ENCODE results near the gene DOP1B. TPM values are rescaled to one million over a fixed set of nuclear protein-coding genes. Genes with fewer than 3 reads are reported as not detected.
"Not testable (repeated sequence)": the region's sequence is repeated elsewhere in the genome, so short reads cannot be mapped to it uniquely, and the experiment has no call there.

The DOP1B gene
- total and polyA plus RNA-seq, 7 experiments from 2014 or later: 3.8 to 34.0 (median 13.1) TPM

GRCh38 chr21:36144233-36144632, 12.4 kb upstream of the DOP1B start:
- ATAC-seq; H3K36me3 ChIP-seq (ENCODE audit: control insufficient read depth in 2 of 3, insufficient read depth in 3 of 3, low read length in 3 of 3); intact Hi-C loops (cut with micrococcal nuclease); H3K27me3 ChIP-seq (ENCODE audit: control insufficient read depth in 2 of 2, insufficient read depth in 2 of 2, low read length in 2 of 2); H3K27ac ChIP-seq (ENCODE audit: low read depth, low read length); H3K9me3 Mint-ChIP-seq; DNase-seq; H3K27me3 Mint-ChIP-seq; H3K9me3 ChIP-seq (ENCODE audit: control insufficient read depth in 2 of 3, low read length in 3 of 3); H3K4me3 ChIP-seq (ENCODE audit: low read length): not testable (repeated sequence)
- POLR2A ChIA-PET: interaction anchor here (1.5 kb wide), 1 partner anchor 177 kb away, joined by 4 read pairs; no protein-coding TSS in a partner anchor
- H3K4me1 ChIP-seq (ENCODE audit: control insufficient read depth in 2 of 2, insufficient read depth in 2 of 2, low read length in 2 of 2): peaks cover 18 to 19% of the 10 kb centered on the region in 2 donors
- CTCF ChIA-PET: interaction anchor here (0.8 to 1.5 kb wide), 2 partner anchors 21 to 267 kb away, joined by 3 to 6 read pairs; no protein-coding TSS in a partner anchor
- H3K4me1 Mint-ChIP-seq: peaks cover 11 to 47% (median 36%) of the 10 kb centered on the region in 7 donors
- peak overlapping the region in 3 of 10 donors; percentile 19 to 51 (median 45) for H3K4me3 Mint-ChIP-seq
- H3K36me3 Mint-ChIP-seq: peaks cover 0 to 23% (median 13%) of the 10 kb centered on the region in 5 donors
- peak overlapping the region in 3 of 9 donors; percentile 60 to 77 (median 77) for H3K27ac Mint-ChIP-seq

GRCh38 chr21:36145259-36145658, 11.4 kb upstream of the DOP1B start:
- Mint-ChIP-seq H3K27me3 (no peaks in the 10 kb centered on the region), H3K4me1 (peaks cover 14 to 57% (median 45%) of the 10 kb centered on the region in 7 donors), H3K27ac (peak overlapping the region in 7 of 9 donors; percentile 38 to 83 (median 67)), H3K9me3 (no peaks in the 10 kb centered on the region), H3K36me3 (peaks cover 0 to 23% (median 13%) of the 10 kb centered on the region in 5 donors), H3K4me3 (peak overlapping the region in 8 of 10 donors; percentile 20 to 58 (median 46))
- ATAC-seq (no peak), DNase-seq (peak in 5 of 9 donors; percentile 11 to 46 (median 32))
- H3K27ac ChIP-seq (ENCODE audit: low read depth, low read length): no peak overlapping the region
- H3K4me3 ChIP-seq (ENCODE audit: low read length): no peak overlapping the region
- ChIA-PET POLR2A (interaction anchor here (0.6 to 1.4 kb wide), 5 partner anchors 10 to 864 kb away, joined by 3 to 6 read pairs (median 4); partner anchors contain the start of gene CBR3), CTCF (interaction anchor here (0.9 to 1.5 kb wide), 2 partner anchors 22 to 196 kb away, joined by 3 read pairs; no protein-coding TSS in a partner anchor)
- H3K4me1 ChIP-seq (ENCODE audit: control insufficient read depth in 2 of 2, insufficient read depth in 2 of 2, low read length in 2 of 2): peaks cover 21 to 27% of the 10 kb centered on the region in 2 donors
- no peaks in the 10 kb centered on the region for H3K9me3 ChIP-seq (ENCODE audit: control insufficient read depth in 2 of 3, low read length in 3 of 3)
- no peaks in the 10 kb centered on the region for H3K36me3 ChIP-seq (ENCODE audit: control insufficient read depth in 2 of 3, insufficient read depth in 3 of 3, low read length in 3 of 3)
- intact Hi-C loops (cut with micrococcal nuclease): no loop called here
- no peaks in the 10 kb centered on the region for H3K27me3 ChIP-seq (ENCODE audit: control insufficient read depth in 2 of 2, insufficient read depth in 2 of 2, low read length in 2 of 2)

GRCh38 chr21:36147911-36148310, 8.7 kb upstream of the DOP1B start:
- peak overlapping the region in 1 of 9 donors; percentile 8 for H3K27ac Mint-ChIP-seq

GRCh38 chr21:36148886-36149285, 7.7 kb upstream of the DOP1B start:
- Histone ChIP-seq H3K36me3 (ENCODE audit: control insufficient read depth in 2 of 3, insufficient read depth in 3 of 3, low read length in 3 of 3) (no peaks in the 10 kb centered on the region), H3K4me1 (ENCODE audit: control insufficient read depth in 2 of 2, insufficient read depth in 2 of 2, low read length in 2 of 2) (peaks cover 18 to 35% of the 10 kb centered on the region in 2 donors), H3K9me3 (ENCODE audit: control insufficient read depth in 2 of 3, low read length in 3 of 3) (no peaks in the 10 kb centered on the region), H3K27me3 (ENCODE audit: control insufficient read depth in 2 of 2, insufficient read depth in 2 of 2, low read length in 2 of 2) (no peaks in the 10 kb centered on the region), H3K27ac (ENCODE audit: low read depth, low read length) (no peak overlapping the region), H3K4me3 (ENCODE audit: low read length) (no peak overlapping the region)
- no peak for ATAC-seq
- ChIA-PET POLR2A (interaction anchor here (1.8 kb wide), 1 partner anchor 11 kb away, joined by 8 read pairs; no protein-coding TSS in a partner anchor), CTCF (no interaction called here)
- Mint-ChIP-seq H3K4me1 (peaks cover 19 to 61% (median 53%) of the 10 kb centered on the region in 7 donors), H3K9me3 (no peaks in the 10 kb centered on the region), H3K36me3 (peaks cover 0 to 19% (median 8%) of the 10 kb centered on the region in 5 donors), H3K27ac (peak overlapping the region in 1 of 9 donors; percentile 83), H3K4me3 (no peak overlapping the region), H3K27me3 (peaks cover 0 to 6% (median 0%) of the 10 kb centered on the region in 5 donors)
- DNase-seq: no peak
- intact Hi-C loops (cut with micrococcal nuclease): no loop called here

More at GRCh38 chr21:36147911-36148310, 8.7 kb upstream of the DOP1B start:
- intact Hi-C loops (cut with micrococcal nuclease): no loop called here
- no peaks in the 10 kb centered on the region for H3K9me3 Mint-ChIP-seq
- POLR2A ChIA-PET: interaction anchor here (0.6 to 1.0 kb wide), 2 partner anchors 62 to 174 kb away, joined by 3 read pairs; no protein-coding TSS in a partner anchor
- Histone ChIP-seq H3K4me3 (ENCODE audit: low read length) (no peak overlapping the region), H3K4me1 (ENCODE audit: control insufficient read depth in 2 of 2, insufficient read depth in 2 of 2, low read length in 2 of 2) (peaks cover 18 to 29% of the 10 kb centered on the region in 2 donors), H3K9me3 (ENCODE audit: control insufficient read depth in 2 of 3, low read length in 3 of 3) (no peaks in the 10 kb centered on the region), H3K36me3 (ENCODE audit: control insufficient read depth in 2 of 3, insufficient read depth in 3 of 3, low read length in 3 of 3) (no peaks in the 10 kb centered on the region), H3K27me3 (ENCODE audit: control insufficient read depth in 2 of 2, insufficient read depth in 2 of 2, low read length in 2 of 2) (no peaks in the 10 kb centered on the region), H3K27ac (ENCODE audit: low read depth, low read length) (no peak overlapping the region)
- H3K36me3 Mint-ChIP-seq: peaks cover 0 to 18% (median 8%) of the 10 kb centered on the region in 5 donors
- no peak overlapping the region for H3K4me3 Mint-ChIP-seq
- peaks cover 14 to 57% (median 47%) of the 10 kb centered on the region in 7 donors for H3K4me1 Mint-ChIP-seq
- peaks cover 0 to 3% (median 0%) of the 10 kb centered on the region in 5 donors for H3K27me3 Mint-ChIP-seq
- ATAC-seq (no peak), DNase-seq (no peak)
- CTCF ChIA-PET: interaction anchor here (1.1 kb wide), 1 partner anchor 101 kb away, joined by 4 read pairs; no protein-coding TSS in a partner anchor

- no peaks in the 10 kb centered on the region for H3K9me3 ChIP-seq (ENCODE audit: control insufficient read depth in 2 of 3, low read length in 3 of 3)
- ATAC-seq: peak; percentile 77
- peaks cover 0 to 7% (median 0%) of the 10 kb centered on the region in 5 donors for H3K27me3 Mint-ChIP-seq
- H3K4me1 ChIP-seq (ENCODE audit: control insufficient read depth in 2 of 2, insufficient read depth in 2 of 2, low read length in 2 of 2): peaks cover 18 to 35% of the 10 kb centered on the region in 2 donors
- peak overlapping the region in 7 of 10 donors; percentile 26 to 75 (median 64) for H3K4me3 Mint-ChIP-seq
- H3K27ac Mint-ChIP-seq: peak overlapping the region; percentile 40 to 91 (median 84)
- no peak overlapping the region for H3K4me3 ChIP-seq (ENCODE audit: low read length)
- DNase-seq: no peak
- H3K36me3 ChIP-seq (ENCODE audit: control insufficient read depth in 2 of 3, insufficient read depth in 3 of 3, low read length in 3 of 3): no peaks in the 10 kb centered on the region
- H3K9me3 Mint-ChIP-seq: no peaks in the 10 kb centered on the region
- intact Hi-C loops (cut with micrococcal nuclease): loop anchor here in 1 of 2 donors (5.0 kb wide), 1 partner anchor 37 kb away; no protein-coding TSS in a partner anchor
- peaks cover 0 to 18% (median 8%) of the 10 kb centered on the region in 5 donors for H3K36me3 Mint-ChIP-seq
- POLR2A ChIA-PET: interaction anchor here (0.8 to 1.8 kb wide), 4 partner anchors 8 to 71 kb away, joined by 3 to 8 read pairs (median 4); no protein-coding TSS in a partner anchor
- H3K27ac ChIP-seq (ENCODE audit: low read depth, low read length): peak overlapping the region; percentile 18
- H3K27me3 ChIP-seq (ENCODE audit: control insufficient read depth in 2 of 2, insufficient read depth in 2 of 2, low read length in 2 of 2): no peaks in the 10 kb centered on the region
- peaks cover 21 to 59% (median 51%) of the 10 kb centered on the region in 7 donors for H3K4me1 Mint-ChIP-seq
- CTCF ChIA-PET: interaction anchor here (0.6 to 3.7 kb wide), 12 partner anchors 9 to 194 kb away, joined by 3 to 26 read pairs (median 4); no protein-coding TSS in a partner anchor
Measured at GRCh38 chr21:36149788-36150711, 6.6 kb upstream of the DOP1B start.
